DMS153 treated with DMSO at 0.1 percent for 48 hours (cell line): ENCODE results near the gene BBS9.

Experiments used
- DNase-seq: peaks from one replicate; lab custom pipeline; 2025; ENCODE audit not compliant: unreplicated experiment; lab: John Stamatoyannopoulos, UW

The BBS9 gene

GRCh38 chr7:33351709-33352108 lies 222.3 kb downstream of the BBS9 start:
- DNase-seq = no peak

DNA sequence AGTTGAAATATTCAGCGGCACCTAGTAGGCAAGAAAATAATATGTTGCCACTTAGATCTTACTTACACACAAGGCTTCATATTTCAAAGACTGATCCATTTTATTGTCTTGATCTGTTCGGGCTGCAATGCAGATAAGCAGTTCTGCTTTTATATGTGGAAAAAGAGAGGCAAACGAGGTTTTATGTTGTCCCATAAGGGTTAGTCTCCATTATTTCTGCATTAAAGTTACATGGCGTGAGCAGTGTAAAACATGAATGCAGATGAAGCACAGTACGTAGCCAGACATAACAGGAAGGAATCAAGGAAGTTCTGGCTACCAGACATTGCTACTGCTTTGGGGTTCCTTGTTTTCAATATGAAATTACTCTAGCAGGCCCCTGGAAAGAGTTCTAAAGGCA lies 224.8 kb downstream of the BBS9 start:
- no peak for DNase-seq

DNA sequence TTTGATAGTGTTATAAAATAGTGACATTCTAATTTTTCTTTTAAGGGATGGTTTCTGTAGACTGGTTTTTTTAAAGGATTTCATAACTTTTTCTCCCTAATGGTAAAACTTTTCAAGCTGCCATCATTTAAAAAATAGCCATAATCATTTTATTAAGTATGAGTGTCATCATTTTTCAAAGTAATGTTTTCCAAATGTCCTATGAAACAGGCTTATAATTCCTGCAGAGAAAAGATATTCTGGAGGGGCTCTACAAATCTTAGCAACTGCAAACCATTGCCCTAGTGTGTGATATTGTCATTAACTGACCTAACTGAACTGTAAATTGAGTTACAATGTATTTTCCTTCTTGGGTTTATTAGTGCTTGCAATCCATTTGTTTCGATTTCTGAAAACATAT lies 226.0 kb downstream of the BBS9 start:
- DNase-seq = no peak

GRCh38 chr7:33356336-33356735 lies 227.0 kb downstream of the BBS9 start:
- no peak for DNase-seq

- no peak for DNase-seq
These were observed 228.5 kb downstream of the BBS9 start for GRCh38 chr7:33357846-33358245.

GRCh38 chr7:33369888-33370287 lies 240.5 kb downstream of the BBS9 start:
- no peak for DNase-seq

GRCh38 chr7:33373195-33373594 lies 243.8 kb downstream of the BBS9 start:
- no peak for DNase-seq

- no peak for DNase-seq
These were observed 250.6 kb downstream of the BBS9 start for GRCh38 chr7:33379891-33380525.

DNA sequence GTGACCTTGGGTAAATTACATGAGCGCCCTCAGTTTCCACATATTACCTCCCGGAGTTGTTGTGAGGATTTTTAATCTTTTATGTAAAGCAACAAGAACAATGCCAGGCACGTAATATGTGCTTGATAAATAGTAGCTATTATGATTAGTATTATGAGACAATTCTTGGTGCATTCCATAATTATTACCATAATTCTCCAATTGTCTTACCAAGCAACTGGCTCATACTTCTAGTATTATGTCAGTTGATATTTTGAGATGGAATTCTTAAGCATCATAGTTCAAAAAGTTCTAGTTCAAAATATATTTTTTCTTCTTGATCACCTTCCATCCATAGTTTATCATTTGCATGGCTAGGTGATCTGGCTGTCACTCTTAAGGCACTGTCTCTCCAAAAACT lies 259.0 kb downstream of the BBS9 start:
- no peak for DNase-seq

DNA sequence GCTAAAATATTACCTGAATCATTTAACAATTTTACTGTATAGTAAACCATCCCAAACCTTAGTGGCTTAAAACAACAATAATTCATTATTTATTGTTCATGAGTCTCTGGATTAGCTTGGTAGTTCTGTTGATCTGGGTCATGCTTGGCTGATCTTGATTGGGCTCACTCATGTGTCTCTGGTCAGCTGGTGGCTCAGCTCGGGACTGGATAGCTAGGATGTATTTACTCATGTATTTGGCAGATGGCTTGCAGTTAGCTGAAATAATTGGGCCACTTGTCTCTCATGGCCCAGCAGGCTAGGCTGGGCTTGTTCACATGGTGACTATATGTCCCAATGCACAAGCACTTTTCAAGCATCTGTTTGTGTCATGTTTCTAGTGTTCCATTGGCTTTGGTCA lies 262.8 kb downstream of the BBS9 start:
- DNase-seq = peak; percentile 97

GRCh38 chr7:33393770-33394169 lies 264.4 kb downstream of the BBS9 start:
- no peak for DNase-seq

DNA sequence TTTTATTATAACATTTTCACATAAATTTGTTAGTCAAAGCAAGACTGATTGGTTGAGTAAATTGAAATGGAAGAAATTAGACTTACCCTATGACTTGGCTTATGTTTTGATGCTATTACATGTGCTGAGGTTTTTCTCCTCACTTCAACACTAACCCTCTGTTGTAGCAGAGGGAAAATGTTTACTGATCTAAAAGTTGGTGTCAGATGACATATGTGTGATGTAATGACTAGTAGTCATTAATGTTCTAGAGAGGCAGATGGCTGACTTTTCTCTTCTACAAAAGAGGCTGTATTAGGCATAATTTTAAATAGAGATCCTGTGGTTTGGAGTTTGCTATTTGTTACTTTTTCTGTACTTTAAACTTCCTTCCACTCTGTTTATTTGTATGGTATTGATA lies 266.0 kb downstream of the BBS9 start:
- peak; percentile 90 for DNase-seq

DNA sequence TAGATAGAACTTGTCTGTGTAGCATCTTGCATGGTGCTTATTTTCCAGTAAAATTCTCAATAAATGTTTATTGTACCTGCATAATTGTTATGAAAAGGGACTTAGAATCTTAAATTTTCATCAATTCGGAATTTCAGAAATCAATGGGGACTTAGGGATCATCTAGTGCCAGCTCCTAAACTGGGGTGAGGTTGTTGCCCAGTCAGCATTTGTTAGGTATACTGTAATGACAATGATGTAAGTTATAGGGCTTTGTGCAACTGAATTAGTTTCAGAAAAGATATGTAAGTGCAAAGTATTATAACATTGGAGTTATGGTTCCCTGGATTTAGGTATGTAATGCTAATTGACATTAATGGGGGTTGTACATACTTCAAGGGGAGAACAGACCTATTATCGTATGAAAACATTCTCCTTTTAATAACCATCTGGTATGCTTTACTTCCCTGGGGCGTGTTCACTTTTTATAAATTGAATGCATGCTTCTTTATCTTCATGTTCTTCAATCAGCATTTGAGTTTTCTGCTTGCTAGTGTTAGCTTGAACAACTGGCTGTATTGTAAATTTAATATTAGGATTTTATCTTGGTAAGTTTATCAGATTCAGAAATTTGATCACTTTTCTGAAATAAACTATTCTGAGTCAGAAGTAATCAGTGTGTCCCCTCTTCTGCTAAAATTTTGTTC lies 270.3 kb downstream of the BBS9 start:
- DNase-seq = no peak

GRCh38 chr7:33400214-33400538 lies 270.8 kb downstream of the BBS9 start:
- DNase-seq = no peak

DNA sequence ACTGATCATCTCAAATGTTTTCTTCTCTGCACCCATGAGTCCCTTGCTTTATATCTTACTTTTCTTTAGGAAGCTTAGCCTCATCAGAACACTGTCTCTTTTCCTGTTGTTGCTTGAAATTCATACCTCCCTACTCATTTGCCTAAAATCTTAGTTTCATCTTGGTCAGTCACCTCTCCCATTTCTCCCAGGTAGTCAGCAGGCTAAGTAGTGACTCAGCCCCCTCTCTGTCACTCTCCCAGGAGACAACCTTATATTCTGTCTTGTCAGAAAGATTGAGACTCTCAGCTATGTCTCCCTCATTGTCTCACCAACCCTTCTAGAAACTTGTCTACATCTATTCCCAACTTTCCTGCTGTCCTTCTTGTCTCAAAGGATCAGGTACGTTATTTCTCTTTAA lies 280.9 kb downstream of the BBS9 start:
- DNase-seq = no peak

DNA sequence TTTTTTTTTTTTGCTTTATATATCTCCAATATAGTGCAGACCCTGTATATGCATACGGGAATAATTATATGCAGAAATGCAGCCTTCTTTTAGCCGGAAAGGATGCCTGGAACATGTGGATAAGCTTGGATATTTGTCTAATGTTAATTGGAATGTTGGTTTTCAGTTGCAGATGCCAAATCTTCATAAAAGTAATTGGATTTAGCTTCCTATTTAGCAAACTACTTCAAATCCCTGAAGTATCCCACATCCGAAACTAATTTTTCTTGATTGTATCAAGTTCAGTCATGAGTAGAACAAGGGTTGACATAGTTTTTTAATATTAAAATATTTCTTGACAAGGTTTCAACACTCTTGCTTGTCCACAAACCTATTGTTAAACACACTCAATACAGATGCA lies 281.7 kb downstream of the BBS9 start:
- DNase-seq = no peak

- DNase-seq = no peak
These were observed 283.0 kb downstream of the BBS9 start for GRCh38 chr7:33412331-33412730.

DNA sequence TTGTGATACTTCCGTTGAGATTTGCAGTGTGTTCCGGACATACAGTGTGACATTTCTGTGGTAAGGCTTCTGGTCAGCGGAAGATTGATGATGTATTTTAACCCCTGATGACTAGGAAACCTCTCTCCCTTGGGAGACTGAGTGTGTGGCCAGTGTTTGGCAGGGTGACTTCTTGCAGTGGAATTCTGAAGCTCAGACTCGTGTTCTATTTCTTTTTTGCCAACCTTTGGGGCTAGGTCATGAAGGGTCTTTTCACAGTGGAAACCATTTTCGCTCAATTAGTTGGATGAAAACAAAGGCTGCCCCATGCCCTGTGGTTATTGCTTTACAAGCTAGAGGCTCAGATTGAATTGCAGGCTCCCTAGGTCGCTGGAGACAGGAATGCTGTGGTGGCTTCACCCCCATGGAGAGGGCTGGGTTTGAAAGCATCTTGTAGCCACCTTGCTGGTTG lies 288.9 kb downstream of the BBS9 start:
- DNase-seq = no peak

GRCh38 chr7:33420311-33420940 lies 291.1 kb downstream of the BBS9 start:
- no peak for DNase-seq

GRCh38 chr7:33421429-33421828 lies 292.1 kb downstream of the BBS9 start:
- DNase-seq = no peak

DNA sequence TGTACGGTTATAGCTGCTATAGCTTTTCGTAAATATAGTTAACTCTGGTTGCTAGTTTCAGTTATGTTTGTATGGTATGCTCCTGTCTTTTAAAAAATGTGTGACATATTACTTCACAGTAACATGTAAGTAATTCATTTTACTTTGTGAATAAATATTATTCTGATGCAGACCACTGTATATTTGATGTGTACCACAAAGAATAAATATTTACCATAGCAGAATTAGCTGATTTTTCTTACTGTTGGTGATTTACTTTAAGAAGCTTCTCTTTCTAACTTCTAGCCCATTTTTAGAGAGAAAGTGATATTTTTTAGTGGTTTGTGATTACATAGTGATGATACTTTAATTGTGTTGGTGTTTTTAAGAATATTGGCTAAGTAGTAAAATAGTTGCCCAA lies 292.8 kb downstream of the BBS9 start:
- DNase-seq = no peak

DNA sequence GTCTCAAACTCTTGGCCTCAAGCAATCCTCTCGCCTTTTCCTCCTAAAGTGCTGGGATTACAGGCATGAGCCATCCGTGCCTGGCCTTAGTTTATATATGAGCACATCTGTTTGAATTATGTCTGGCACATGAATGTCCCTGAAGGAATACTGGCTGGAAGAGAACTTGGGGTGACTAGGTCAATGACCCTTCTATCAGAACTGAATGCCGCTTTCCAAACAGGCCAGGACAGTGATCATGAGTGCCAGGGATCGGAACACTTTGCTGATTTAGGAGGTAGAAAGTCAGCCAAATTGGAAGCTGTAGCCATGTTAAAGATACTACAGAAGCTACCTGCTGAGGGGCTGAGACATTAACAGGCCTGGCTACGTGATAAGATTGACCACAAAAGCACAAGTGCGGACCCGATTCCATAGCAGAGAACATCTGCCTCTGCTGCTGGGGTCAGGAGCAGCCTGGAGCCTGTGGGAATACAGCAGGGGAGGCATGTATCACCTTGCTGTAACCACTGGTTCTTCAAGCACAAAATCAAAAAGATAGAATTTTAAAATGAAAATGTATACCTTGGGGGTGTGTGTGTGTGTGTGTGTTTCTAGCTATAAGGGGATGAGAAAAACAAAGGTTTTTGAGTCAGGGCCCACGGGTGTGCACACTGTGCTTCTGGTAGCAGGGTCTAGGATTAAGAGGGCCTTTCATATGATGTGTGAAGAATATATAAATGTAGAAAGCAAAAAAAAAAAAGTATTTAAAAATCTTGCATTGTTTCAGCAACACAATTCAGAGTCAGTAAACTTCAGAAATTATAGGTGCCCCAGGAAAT lies 293.7 kb downstream of the BBS9 start:
- no peak for DNase-seq
